Umbilical cord (tissue), 2 donors: ENCODE results near the gene RFC4. TPM values are rescaled to one million over a fixed set of nuclear protein-coding genes. Genes with fewer than 3 reads are reported as not detected.

Experiments
- DNase-seq: peaks from one replicate; pipeline ENCODE4 v3.0.0-alpha.2; 2015; ENCODE audit warnings: low spot score
- total RNA-seq: library from RNA; depleted of rRNA; stranded (reverse); fragments of >200 nt; gene quantifications from one replicate; pipeline ENCODE4 v1.2.3, GENCODE V29; 2014; ENCODE audit warnings: low replicate concordance; ENCODE audit not compliant: insufficient read depth

RFC4 gene
- total RNA-seq, 1 donor from 2014 or later: 23.8 TPM

- peak; percentile 85 for DNase-seq
Observed at GRCh38 chr3:186746008-186746407, 60.3 kb downstream of the RFC4 start.

GRCh38 chr3:186743666-186744065, 62.6 kb downstream of the RFC4 start:
- no peak for DNase-seq

- no peak for DNase-seq
Observed at GRCh38 chr3:186742618-186743380, 63.5 kb downstream of the RFC4 start.

Other genes with a start within 250 kb of the RFC4 start
- gene TBCCD1, start 239.1 kb downstream of the RFC4 start, total RNA-seq: 6.3 TPM
- 43.1 TPM for gene DNAJB11, start 235.8 kb downstream of the RFC4 start, total RNA-seq
- not detected for gene AHSG, start 193.4 kb downstream of the RFC4 start, total RNA-seq
- gene FETUB, start 166.1 kb downstream of the RFC4 start, total RNA-seq: 1.2 TPM
- gene HRG, start 140.5 kb downstream of the RFC4 start, total RNA-seq: 1.9 TPM
- 1.4 TPM for gene KNG1, start 89.1 kb downstream of the RFC4 start, total RNA-seq
- gene EIF4A2, start 22.9 kb downstream of the RFC4 start, total RNA-seq: 664 TPM
- 3.9 TPM for gene ADIPOQ, start 36.2 kb upstream of the RFC4 start, total RNA-seq
- gene ST6GAL1, start 124.0 kb upstream of the RFC4 start, total RNA-seq: 44.1 TPM